HG03354 (cell line): ENCODE results near the gene FER.
"Not testable (repeated sequence)": the region's sequence is repeated elsewhere in the genome, so short reads cannot be mapped to it uniquely, and the experiment has no call there.

Source experiments
- ATAC-seq: cut with Tn5 transposase; IDR thresholded peaks from one replicate; pipeline ENCODE4 v1.9.1; 2021; ENCODE audit warnings: mild to moderate bottlenecking; ENCODE audit not compliant: unreplicated experiment, poor library complexity, severe bottlenecking

FER gene

DNA sequence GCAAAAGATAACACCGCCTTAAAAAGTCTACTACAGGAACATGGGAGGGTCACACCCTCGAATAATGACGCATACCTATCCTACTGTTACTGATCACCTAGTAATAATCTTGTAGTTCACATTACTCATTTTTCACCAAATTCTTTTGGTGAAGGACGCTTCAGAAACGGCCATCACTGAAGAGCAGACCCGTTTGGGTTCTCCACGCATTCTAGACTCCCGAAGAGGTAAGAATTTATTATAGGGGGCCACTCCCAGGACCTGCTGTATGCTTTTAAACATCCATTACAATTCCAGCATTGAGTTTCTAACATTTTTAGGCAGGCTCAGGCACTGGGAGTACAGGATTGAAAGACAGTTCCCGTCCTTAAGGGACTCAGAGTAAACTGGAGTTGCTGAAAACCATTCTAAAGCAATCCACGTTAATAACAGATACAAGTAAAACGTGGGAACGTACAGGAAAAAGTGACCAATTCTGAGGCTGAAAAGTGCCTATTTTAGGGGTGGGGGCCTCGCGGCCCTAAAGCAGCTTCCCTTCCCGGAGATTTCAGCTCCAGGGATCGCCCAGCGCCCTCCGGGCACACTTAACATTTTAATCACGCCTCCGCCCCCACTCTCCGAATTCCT is at the start of gene FER:
Gene FER (plus strand): TSS at position 124 of the 627 bp plus-strand sequence. CDS start 50,286 bp downstream, outside the sequence.
- ATAC-seq: peak; percentile 37

DNA sequence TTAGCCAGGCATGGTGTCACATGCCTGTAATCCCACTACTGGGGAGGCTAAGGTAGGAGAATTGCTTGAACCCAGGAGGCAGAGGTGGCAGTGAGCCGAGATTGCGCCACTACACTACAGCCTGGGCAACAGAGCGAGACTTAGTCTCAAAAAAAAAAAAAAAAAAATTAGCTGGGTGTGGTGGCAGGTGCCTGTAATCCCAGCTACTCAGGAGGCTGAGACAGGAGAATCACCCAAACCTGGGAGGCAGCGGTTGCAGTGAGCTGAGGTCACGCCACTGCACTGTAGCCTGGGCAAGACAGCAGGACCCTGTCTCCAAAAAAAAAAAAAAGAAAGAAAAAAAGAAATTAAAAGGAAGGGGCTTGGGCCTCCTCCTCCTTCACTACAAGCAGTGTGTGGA is 47.3 kb upstream of the FER start:
- ATAC-seq: not testable (repeated sequence)

DNA sequence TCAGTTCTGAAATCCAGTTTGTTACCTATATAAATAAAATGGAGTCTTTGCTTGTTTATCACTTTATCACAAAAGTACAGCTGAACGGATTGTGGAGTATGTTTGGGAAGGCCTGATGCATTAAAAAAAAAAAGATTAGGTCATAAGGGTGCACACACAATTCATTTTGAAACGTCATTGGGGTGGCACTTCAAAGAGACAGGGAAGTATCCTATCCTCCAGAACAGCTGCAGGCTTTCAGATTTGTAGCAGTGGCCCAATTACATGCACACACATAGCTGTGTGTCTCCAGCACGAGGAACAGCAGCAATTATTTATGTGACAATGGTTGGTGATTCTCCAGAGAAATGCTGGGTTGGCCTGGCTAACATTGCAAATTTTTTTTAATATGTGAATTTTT is 46.8 kb upstream of the FER start:
- ATAC-seq: no peak

DNA sequence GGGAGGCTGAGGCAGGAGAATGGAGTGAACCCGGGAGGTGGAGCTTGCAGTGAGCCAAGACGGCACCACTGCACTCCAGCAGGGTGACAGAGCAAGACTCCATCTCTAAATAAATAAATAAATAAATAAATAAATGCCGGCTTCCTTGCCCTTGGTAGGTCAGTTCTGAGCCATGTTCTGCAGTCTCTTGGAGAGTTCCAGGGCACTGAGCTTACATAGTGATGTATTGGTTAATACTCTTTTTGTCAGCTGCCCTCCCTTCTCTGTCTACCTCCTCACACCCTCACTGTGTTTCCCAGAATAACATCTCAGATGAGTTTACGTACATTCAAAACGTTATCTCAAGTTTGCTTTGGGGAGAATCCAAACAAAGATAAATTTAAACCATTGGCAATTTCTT is 45.2 kb upstream of the FER start:
- ATAC-seq: no peak

DNA sequence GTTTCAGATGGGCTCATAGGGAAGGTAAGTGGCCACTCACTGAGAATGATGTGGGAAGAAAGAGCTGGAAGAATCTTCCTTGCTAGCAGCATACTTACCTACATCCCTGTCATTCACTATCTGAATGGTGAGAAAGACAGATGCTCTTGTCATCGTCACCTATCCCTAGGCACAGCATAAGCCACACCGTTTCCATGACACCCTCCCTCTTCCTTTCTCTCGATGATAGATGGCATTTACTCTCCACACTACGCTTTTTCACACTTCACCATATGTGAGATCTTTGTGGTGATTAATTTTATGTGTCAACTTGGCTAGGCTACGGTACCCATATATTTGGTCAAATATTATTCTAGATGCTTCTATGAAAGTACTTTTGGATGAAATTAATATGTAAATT is 44.4 kb upstream of the FER start:
- ATAC-seq: no peak

DNA sequence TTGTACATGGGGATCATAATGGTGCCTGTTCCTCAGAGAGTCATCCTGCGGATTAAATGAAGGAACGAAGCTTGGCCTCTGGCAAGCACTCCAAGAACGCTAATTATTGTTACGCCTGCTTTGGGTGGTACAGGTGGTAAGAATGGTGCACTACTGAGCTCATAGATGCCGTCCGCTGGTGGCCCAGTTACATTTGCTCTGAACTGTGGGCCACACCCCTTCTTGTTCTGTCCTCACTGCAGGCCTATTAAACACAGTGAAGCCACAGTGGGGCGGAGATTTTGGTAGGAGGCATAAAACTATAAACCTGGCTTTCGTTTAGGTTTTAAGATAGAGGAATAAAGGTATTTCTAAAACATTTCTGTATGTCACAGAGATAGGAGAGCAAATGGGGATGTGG is 40.6 kb upstream of the FER start:
- no peak for ATAC-seq

DNA sequence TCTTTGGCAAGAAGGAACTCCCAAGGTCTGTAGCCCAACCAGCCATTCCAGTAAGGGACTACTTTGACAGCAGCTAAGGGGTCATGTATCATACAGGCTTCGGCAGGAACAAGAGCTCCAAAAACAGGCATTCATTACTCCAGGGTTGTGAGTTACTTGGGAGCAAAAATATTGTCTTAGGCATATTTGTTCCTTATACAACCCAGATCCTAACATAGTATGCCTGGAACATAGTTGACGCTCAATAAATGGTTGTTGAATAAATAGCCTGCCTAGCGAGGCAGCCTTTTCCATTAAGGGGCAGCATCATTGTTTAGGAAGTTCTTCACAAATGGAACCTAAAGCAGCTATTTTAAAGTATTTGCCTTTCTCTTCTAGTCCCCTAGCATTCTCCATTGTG is 35.8 kb upstream of the FER start:
- no peak for ATAC-seq

DNA sequence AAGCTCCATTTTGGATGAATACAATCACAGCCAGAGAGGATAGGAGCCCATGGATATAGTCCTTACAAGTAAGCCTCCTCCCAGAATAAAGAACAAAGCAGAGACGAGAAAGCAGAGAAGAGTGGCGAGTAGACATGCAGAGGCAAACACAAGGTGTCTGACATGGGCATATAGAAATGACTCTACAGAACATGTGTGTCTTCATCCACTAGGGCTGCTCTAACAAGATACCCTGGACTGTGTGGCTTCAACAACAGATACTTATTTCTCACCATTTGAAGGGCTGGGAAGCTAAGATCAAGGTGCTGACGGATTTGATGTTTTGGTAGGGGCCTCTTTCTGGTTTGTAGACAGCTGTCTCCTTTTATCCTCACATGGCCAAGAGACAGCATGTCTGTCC is 32.3 kb upstream of the FER start:
- ATAC-seq: no peak

DNA sequence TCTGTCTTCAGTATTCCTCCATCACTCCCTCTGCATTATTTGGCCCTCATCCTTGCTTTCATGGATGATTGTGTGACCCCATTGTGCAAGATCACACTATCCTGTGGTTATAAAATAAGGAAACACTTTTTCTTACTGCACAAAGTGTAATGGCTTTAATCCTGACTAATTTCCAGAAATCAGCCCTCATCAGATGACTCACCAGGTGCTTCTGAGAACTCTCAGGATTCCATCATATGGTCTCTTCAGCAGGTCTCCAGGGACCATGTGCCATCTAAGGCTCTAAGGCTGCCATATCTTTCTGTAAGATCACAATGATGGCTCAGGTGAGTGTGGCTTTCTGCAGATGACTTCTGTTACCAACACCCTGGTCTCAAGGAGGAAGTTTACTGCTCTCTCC is 27.3 kb upstream of the FER start:
- peak; percentile 97 for ATAC-seq

DNA sequence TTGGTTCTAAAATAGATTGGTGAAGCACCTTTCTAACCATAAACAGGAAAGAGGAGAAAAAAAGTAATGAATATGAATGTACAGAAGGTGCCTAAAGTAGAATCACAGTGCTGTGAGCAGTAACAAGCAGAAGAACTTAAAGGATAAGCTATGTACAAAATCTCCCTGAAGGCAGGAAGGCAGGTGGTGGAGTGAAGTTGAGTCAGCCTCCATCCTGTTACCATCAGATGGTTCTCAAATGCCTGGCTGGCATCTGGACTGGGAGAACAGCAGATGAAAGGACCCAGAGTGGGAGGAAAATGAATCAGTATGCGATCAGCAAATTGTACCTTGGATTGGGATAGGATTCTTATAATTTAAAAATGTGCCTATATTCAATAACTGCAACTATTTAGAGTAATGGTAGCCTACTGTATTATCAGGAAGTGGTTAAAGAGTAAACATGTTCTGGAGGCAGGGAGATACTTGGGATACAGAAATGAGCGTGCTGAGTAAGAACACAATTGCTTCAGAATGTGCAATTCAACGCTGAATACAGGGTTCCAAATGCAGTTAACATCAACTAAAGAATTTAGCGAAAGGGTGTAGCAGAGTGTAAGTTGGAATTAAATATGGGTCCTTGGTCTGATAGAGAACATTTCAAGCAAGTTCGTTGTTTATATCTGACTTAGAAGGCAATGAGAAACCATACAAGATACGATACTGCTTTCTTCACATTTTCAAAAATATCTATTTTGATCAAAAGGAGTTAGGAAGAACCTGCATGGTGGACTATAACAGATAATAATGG is 21.1 kb upstream of the FER start:
- ATAC-seq: no peak

DNA sequence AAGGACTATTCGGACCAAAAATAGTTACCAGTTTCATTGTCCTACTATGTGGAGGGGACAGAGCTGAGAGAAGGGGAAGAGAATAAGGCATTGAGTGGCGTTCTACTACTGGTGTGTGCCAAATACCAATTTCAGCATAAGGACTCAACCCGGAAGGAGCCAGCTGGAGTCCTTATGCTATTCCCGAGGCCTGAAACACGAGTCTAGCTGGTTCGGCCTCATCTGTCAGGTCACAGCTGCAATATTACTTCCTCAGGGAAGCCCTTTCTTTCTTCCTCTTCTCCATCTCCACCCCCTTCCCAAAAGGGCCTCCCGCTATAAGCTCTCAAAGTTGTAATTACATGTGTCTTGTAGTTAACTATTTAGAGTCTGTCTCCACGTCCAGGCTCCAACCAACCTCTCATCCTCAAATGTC is 20.5 kb upstream of the FER start:
- ATAC-seq: no peak

DNA sequence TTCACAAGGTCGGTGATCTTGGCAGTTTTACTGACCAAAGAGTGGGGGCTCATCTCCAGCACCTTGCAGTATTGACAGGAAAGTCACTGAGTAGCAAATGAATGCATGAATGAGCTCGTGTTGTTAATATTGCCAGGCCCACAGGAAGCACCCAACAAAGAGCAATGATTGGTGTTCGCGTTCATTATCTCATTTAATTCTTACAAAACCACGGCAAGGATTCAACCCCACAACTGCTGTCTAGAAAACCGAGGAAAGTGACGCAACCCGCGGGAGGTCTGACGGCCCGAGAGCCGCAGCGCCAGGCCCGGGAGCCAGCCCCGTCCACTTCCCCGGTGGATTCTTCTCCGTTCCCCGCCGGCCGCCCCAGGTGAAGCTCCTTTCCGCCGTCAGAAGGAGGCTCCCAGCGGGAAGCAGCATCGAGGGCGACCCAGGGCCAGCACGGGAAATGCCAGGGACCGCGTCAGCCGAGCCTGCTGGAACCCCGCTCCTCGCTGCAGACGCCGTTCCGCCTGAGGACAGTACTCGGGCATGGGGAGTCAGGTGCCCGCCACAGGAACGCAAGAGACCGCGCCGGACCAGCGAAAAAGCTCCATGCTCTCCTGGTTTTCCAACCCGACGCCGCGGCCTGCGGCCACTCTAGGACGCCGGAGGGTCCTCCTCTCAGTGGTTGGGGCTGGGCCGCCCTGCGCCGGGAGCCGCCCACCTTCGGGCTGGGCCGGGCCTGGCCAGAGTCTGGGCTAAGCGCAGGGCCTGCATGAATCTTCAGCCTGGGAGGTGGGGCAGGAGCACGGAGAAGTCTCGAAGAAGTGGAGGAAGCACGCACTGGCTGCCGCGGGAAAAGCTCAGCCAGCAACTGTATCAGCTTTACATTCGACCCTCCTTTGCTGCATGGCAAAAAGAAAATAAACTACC is 19.8 kb upstream of the FER start:
- peak; percentile 78 for ATAC-seq

DNA sequence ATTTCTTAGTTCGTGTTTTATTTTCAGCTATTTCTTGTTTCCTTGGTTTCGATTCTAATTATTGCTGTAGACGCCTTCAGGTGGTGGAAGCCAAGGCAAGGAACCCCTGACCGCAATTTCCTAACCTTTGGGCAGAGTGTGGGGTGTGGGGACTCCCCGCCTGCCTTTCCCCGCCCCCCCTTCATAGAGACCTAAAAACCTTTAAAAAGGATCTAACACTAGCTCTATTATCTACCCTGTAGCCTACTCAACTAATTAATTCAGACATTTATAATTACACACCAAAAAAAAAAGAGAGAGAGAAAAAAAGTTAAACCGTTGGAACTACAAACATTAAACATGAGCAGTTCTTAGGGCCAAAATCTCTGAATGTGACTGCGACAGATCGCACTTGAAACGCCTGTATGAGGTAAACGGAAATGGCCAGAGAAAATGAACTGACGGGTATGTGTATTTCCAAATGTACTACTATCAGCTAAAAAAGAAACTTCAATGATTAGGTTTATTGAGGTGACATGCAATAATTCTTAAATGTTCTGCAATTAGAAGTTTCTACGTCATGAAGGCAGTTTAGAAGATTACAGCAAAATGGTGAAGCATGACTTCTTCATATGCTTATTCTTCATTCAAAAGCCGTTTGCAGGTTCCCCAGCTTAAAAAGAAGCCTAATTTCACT is 19.0 kb upstream of the FER start:
- peak; percentile 29 for ATAC-seq

DNA sequence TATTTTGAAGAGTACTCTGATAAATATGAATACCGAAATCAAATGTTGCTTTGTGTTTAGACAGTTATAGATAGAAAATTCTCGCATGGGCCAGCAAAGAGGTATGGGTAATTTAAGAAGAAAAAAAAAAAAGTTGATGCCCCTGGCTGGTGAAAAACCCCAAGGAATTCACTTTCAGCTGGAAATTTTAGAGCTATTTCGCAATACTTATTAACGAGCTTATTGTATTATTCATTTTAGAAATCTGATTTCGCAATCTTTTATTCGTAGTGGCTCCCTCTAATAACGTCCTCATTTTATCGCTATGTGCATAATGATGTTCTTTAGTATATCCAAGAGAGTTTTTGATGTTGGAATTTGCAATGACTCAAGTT is 18.5 kb upstream of the FER start:
- ATAC-seq: no peak

DNA sequence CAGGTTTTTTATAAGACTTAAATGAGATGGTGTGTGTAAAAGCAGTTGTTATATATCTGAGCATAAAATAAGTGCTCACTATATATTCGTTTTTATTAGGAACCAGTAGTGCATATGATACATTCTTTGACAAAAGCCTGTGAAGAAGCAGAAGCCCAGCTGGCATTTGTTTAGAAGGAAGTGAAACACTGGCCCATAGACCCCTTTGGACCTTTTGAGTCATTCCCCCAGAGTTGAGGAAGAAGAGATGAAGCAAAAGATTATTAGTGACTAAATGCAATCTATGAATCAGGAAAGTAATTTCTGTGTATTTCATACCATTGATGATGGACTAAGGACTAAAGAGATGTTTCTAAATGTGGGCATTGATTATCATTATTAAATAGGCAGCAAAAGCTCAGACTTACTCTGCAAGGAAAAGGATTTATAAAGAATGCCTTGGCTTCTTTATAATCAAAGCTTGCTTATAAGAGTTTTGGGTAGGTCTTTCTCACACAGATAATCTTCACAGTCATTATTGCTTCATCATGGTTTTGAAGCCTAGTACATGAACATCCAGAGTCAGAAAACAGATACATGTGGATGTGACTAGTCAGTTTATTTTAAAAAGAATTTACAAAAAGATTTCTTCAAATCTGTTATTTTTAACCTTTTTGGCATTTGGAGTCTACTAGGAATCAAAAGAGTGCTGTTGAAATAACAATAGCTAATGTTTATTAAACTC is 16.9 kb upstream of the FER start:
- ATAC-seq: peak; percentile 53

DNA sequence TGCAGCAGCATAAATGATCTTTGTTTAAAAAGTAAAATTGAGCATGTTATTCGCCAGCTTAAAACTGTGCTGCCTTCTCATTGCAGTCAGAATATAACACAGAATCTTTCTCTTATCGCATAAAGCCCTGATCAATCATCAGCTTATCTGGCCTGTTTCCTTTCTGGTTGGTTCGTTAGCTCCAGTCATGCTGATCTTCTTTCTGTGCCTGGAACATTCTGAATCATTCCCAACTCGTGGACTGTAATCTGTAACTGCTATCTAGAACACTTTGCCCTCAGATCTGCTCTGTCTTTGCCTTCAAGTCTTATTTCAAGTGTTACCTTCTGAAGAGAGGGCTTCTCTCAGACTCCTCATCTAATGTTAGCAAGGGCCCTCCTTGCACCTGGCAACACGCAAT is 11.9 kb upstream of the FER start:
- ATAC-seq: no peak

DNA sequence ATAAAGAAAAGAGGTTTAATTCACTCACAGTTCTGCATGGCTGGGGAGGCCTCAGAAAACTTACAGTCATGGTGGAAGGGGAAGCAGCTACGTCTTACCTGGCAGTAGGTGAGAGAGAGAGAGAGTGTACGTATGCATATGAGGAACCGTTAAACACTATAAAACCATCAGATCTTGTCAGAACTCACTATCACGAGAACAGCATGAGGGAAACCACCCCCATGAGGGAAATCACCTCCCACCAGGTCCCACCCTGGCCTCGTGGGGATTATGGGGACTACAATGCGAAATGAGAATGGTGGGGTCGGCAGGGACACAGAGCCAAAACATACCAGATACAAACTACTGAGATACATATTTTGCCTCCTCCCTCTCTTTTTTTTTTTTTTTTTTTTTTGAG is 10.8 kb upstream of the FER start:
- no peak for ATAC-seq

DNA sequence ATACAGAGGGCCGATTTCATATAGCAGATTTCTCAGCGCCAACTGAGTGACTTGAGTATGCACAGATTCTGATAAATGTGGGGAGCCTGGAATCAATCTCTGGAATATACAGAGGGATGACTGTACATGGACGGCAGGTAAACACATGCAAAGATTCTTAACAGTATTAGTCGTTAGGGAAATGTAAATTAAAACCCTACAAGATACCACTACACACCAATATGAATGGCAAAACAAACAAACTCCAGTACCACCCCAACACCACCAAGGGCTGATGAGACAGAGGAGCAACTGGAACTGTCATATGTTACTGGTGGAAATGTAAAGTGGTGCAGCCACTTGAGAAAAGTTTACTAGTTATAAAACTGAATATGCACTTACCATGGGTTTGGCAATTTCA is 8.3 kb upstream of the FER start:
- no peak for ATAC-seq

DNA sequence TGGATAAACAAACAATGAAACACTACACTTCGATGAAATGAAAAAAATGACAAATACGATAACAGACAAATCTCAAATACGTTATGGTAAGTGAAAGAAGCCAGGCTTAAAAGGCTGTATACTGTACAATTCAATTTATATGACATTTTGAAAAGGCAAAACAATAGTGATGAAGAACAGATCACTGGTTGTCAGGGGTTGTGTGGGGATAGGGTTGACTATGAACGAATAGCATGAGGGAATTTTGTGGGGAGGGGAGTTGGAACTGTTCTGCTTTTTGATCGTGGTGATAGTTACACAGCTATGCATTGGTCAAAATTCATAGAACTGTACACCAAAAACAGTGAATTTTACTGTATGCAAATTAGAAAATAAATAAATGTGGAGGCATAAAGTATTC is 7.8 kb upstream of the FER start:
- ATAC-seq: no peak
